Stimulated activated CD4-positive, alpha-beta T cell treated with anti-CD3 and anti-CD28 coated beads, TNF-alpha, amount 100 ng/mL, for 1 hour (primary cell): ENCODE data around the gene CTBP2.

Experiments
- DNase-seq, 3 donors: peaks; one replicate each; pipeline ENCODE4 v3.0.0-alpha.2; 2020; ENCODE audit warnings: low read depth in 3 of 3, low spot score in 1 of 3

Gene CTBP2

GRCh38 chr10:124952123-124952522 is 208.2 kb downstream of the CTBP2 start:
- no peak for DNase-seq

GRCh38 chr10:124949543-124949942 is 210.8 kb downstream of the CTBP2 start:
- DNase-seq = no peak

- no peak for DNase-seq
Observed at GRCh38 chr10:124946945-124947344, 213.4 kb downstream of the CTBP2 start.

- DNase-seq = no peak
Observed at GRCh38 chr10:124944982-124945381, 215.4 kb downstream of the CTBP2 start.

- DNase-seq = no peak
Observed at GRCh38 chr10:124943301-124944092, 216.9 kb downstream of the CTBP2 start.

GRCh38 chr10:124942317-124943169 is 217.8 kb downstream of the CTBP2 start:
- no peak for DNase-seq

GRCh38 chr10:124941823-124942222 is 218.5 kb downstream of the CTBP2 start, which contains the start of gene ZRANB1:
Gene ZRANB1, plus strand, starts transcription at chr10:124942123. Its CDS starts 371 bp downstream, at chr10:124942494.
- DNase-seq = no peak

- DNase-seq = no peak
Observed at GRCh38 chr10:124939290-124939689, 221.1 kb downstream of the CTBP2 start.

- no peak for DNase-seq
Observed at GRCh38 chr10:124936813-124937212, 223.6 kb downstream of the CTBP2 start.

GRCh38 chr10:124935946-124936345 is 224.4 kb downstream of the CTBP2 start:
- DNase-seq = no peak
